OCI-LY1 (cell line): ENCODE measurements around the gene BDNF.

Source experiments
- H2AFZ ChIP-seq: fragments of 200-600 bp; sonication (generic), shearing (Covaris generic); 2 replicates; pipeline ENCODE4 v1.6.0; 2014; ENCODE audit warnings: antibody characterized with exemption, mild to moderate bottlenecking, low read length
- H3F3A ChIP-seq: fragments of 200-600 bp; sonication (generic), shearing (Covaris generic); 2 replicates; pipeline ENCODE4 v1.6.0; 2014; ENCODE audit warnings: mild to moderate bottlenecking, antibody characterized with exemption, low read length, moderate library complexity; ENCODE audit not compliant: insufficient read depth
- H3K27ac ChIP-seq: fragments of 200-600 bp; sonication (generic); 2 replicates; pipeline ENCODE4 v1.5.1; 2014; ENCODE audit warnings: low read length, mixed run types, mild to moderate bottlenecking, low read depth; ENCODE audit not compliant: poor library complexity, severe bottlenecking
- H3K27me3 ChIP-seq: fragments of 200-600 bp; sonication (generic); 2 replicates; pipeline ENCODE4 v1.6.0; 2014; ENCODE audit warnings: antibody characterized with exemption, mild to moderate bottlenecking, low read length, moderate library complexity; ENCODE audit not compliant: insufficient read depth
- H3K36me3 ChIP-seq: fragments of 200-600 bp; sonication (generic); 2 replicates; pipeline ENCODE4 v1.6.1; 2014; ENCODE audit warnings: mild to moderate bottlenecking, antibody characterized with exemption, low read length, moderate library complexity, mixed read lengths; ENCODE audit not compliant: insufficient read depth
- H3K4me1 ChIP-seq: fragments of 200-600 bp; sonication (generic); 2 replicates; pipeline ENCODE4 v1.5.1; 2014; ENCODE audit warnings: mild to moderate bottlenecking, low read length, moderate library complexity; ENCODE audit not compliant: insufficient read depth, severe bottlenecking
- H3K4me2 ChIP-seq: fragments of 200-600 bp; sonication (generic), shearing (Covaris generic); 2 replicates; pipeline ENCODE4 v1.6.1; 2014; ENCODE audit warnings: low read length
- H3K4me3 ChIP-seq: fragments of 200-600 bp; sonication (generic); 2 replicates; pipeline ENCODE4 v1.5.1; 2014; ENCODE audit warnings: low read length, low read depth, mild to moderate bottlenecking, mixed read lengths; ENCODE audit not compliant: poor library complexity, severe bottlenecking
- H3K79me2 ChIP-seq: fragments of 200-600 bp; shearing (Covaris generic); 2 replicates; pipeline ENCODE4 v1.6.1; 2016; ENCODE audit warnings: mixed run types, low read length, mixed read lengths; ENCODE audit not compliant: insufficient read depth
- H3K9ac ChIP-seq: fragments of 200-600 bp; sonication (generic), shearing (Covaris generic); 2 replicates; pipeline ENCODE4 v1.6.1; 2014; ENCODE audit warnings: mild to moderate bottlenecking, low read length, mixed read lengths
- H3K9me2 ChIP-seq: fragments of 200-600 bp; sonication (generic), shearing (Covaris generic); 2 replicates; pipeline ENCODE4 v1.6.1; 2014; ENCODE audit warnings: low read depth, mild to moderate bottlenecking, low read length, mixed read lengths
- H3K9me3 ChIP-seq: fragments of 200-600 bp; shearing (Covaris generic); 2 replicates; pipeline ENCODE4 v1.6.1; 2014; ENCODE audit warnings: low read length, mixed read lengths
- H4K20me1 ChIP-seq: fragments of 200-600 bp; sonication (generic), shearing (Covaris generic); 2 replicates; pipeline ENCODE4 v1.6.0; 2016; ENCODE audit warnings: mild to moderate bottlenecking, low read length; ENCODE audit not compliant: insufficient read depth
- CTCF ChIP-seq: fragments of 200-600 bp; sonication (generic), shearing (Covaris generic); IDR thresholded peaks from 2 replicates; pipeline ENCODE4 v1.5.1; 2017; ENCODE audit warnings: mild to moderate bottlenecking, antibody characterized with exemption, low read length, moderate library complexity, mixed read lengths
- EZH2 ChIP-seq: fragments of 200-600 bp; sonication (generic), shearing (Covaris generic); IDR thresholded peaks from 2 replicates; pipeline ENCODE4 v1.8.0; 2017; ENCODE audit warnings: borderline replicate concordance, mixed run types, mild to moderate bottlenecking, antibody characterized with exemption, low read length, moderate library complexity, mixed read lengths

The BDNF gene

GRCh38 chr11:27648840-27649239 lies 51.4 kb downstream of the BDNF start:
- Histone ChIP-seq H3K4me2 (no peak overlapping the region), H3K36me3 (no peaks in the 10 kb centered on the region), H3K9me2 (no peaks in the 10 kb centered on the region), H2AFZ (no peak overlapping the region), H3K9ac (no peak overlapping the region), H3K9me3 (no peaks in the 10 kb centered on the region), H3K27ac (no peak overlapping the region), H3F3A (no peaks in the 10 kb centered on the region), H3K79me2 (no peaks in the 10 kb centered on the region), H3K27me3 (no peaks in the 10 kb centered on the region), H3K4me3 (no peak overlapping the region), H3K4me1 (no peaks in the 10 kb centered on the region), H4K20me1 (no peaks in the 10 kb centered on the region)
- TF ChIP-seq CTCF (no peak), EZH2 (no peak)

GRCh38 chr11:27646051-27646818 lies 54.0 kb downstream of the BDNF start:
- Histone ChIP-seq H2AFZ (no peak overlapping the region), H3K4me2 (no peak overlapping the region), H3K79me2 (no peaks in the 10 kb centered on the region), H3K9me3 (no peaks in the 10 kb centered on the region), H4K20me1 (no peaks in the 10 kb centered on the region), H3K27ac (no peak overlapping the region), H3K9me2 (no peaks in the 10 kb centered on the region), H3K4me1 (no peaks in the 10 kb centered on the region), H3K27me3 (no peaks in the 10 kb centered on the region), H3K36me3 (no peaks in the 10 kb centered on the region), H3K9ac (no peak overlapping the region), H3F3A (no peaks in the 10 kb centered on the region), H3K4me3 (no peak overlapping the region)
- TF ChIP-seq EZH2 (no peak), CTCF (no peak)

GRCh38 chr11:27642954-27643353 lies 57.3 kb downstream of the BDNF start:
- Histone ChIP-seq H3K9ac (no peak overlapping the region), H3K9me2 (no peaks in the 10 kb centered on the region), H4K20me1 (no peaks in the 10 kb centered on the region), H3K27ac (no peak overlapping the region), H3K27me3 (no peaks in the 10 kb centered on the region), H2AFZ (no peak overlapping the region), H3K9me3 (no peaks in the 10 kb centered on the region), H3K36me3 (no peaks in the 10 kb centered on the region), H3K4me1 (no peaks in the 10 kb centered on the region), H3F3A (no peaks in the 10 kb centered on the region), H3K4me2 (no peak overlapping the region), H3K79me2 (no peaks in the 10 kb centered on the region), H3K4me3 (no peak overlapping the region)
- TF ChIP-seq CTCF (no peak), EZH2 (no peak)
